Spleen (tissue), 11 donors: Measurements from ENCODE around the gene SLIT3. TPM values are rescaled to one million over a fixed set of nuclear protein-coding genes. Genes with fewer than 3 reads are reported as not detected.

Experiments used
- DNase-seq: peaks from one replicate; pipeline ENCODE4 v3.0.0-alpha.2; 2020
- H3K27ac ChIP-seq, 8 donors: fragments of 200-600 bp; sonication (generic) in 7 of 8; 1 replicate in 4 of 8; 2 replicates in 4 of 8; pipeline versions ENCODE4 v1.5.0 to v1.8.0; 2016 to 2021; ENCODE audit warnings: inconsistent platforms in 4 of 8, mild to moderate bottlenecking in 4 of 8, moderate library complexity in 1 of 8
- H3K27me3 ChIP-seq, 7 donors: fragments of 200-600 bp; sonication (generic) in 6 of 7; replicated peaks in 1 of 7; 1 replicate in 4 of 7; 2 replicates in 3 of 7; pipeline versions ENCODE4 v1.5.0 to v1.8.0; 2016 to 2021; ENCODE audit warnings: inconsistent platforms in 3 of 7, mild to moderate bottlenecking in 1 of 7
- H3K36me3 ChIP-seq, 6 donors: fragments of 200-600 bp; sonication (generic) in 5 of 6; 1 replicate in 4 of 6; 2 replicates in 2 of 6; pipeline versions ENCODE4 v1.5.0 to v1.8.0; 2016 to 2021; ENCODE audit warnings: inconsistent platforms in 2 of 6
- H3K4me1 ChIP-seq, 6 donors: fragments of 200-600 bp; sonication (generic) in 5 of 6; 1 replicate in 3 of 6; 2 replicates in 3 of 6; pipeline versions ENCODE4 v1.5.0 to v1.8.0; 2016 to 2021; ENCODE audit warnings: inconsistent platforms in 3 of 6
- H3K4me3 ChIP-seq, 8 donors: fragments of 200-600 bp; sonication (generic) in 7 of 8; 1 replicate in 4 of 8; 2 replicates in 4 of 8; pipeline versions ENCODE4 v1.5.0 to v1.8.0; 2016 to 2021; ENCODE audit warnings: inconsistent platforms in 4 of 8, mild to moderate bottlenecking in 4 of 8, moderate library complexity in 2 of 8
- H3K9me3 ChIP-seq, 8 donors: fragments of 200-600 bp; sonication (generic) in 7 of 8; 1 replicate in 4 of 8; 2 replicates in 4 of 8; pipeline versions ENCODE4 v1.5.0 to v1.8.0; 2016 to 2021; ENCODE audit warnings: inconsistent platforms in 4 of 8
- CTCF ChIP-seq, 11 experiments: fragments of 200-600 bp in 7 of 11; fragments of 450-650 bp in 4 of 11; sonication (generic) in 4 of 11; IDR thresholded peaks in 8 of 11; conservative IDR thresholded peaks in 3 of 11; 1 replicate in 7 of 11; 2 replicates in 4 of 11; pipeline versions ENCODE4 v1.4.0 to v1.8.0; 2016 to 2021; ENCODE audit warnings: antibody characterized with exemption in 11 of 11, inconsistent platforms in 4 of 11, mild to moderate bottlenecking in 1 of 11
- POLR2A ChIP-seq, 3 donors: fragments of 450-650 bp; IDR thresholded peaks; one replicate each; pipeline ENCODE4 v1.5.1; 2017; ENCODE audit warnings: antibody characterized with exemption in 3 of 3, mild to moderate bottlenecking in 1 of 3
- POLR2AphosphoS5 ChIP-seq, 3 donors: sonication (generic); formaldehyde crosslinking; IDR thresholded peaks; one replicate each; pipeline ENCODE4 v1.5.1; 2017; ENCODE audit warnings: antibody characterized with exemption in 3 of 3
- WGBS, 5 donors: extraction: QIAGEN DNeasy Blood & Tissue Kit in 3 of 5; methylation state at CpG; one replicate each; pipeline versions ENCODE4 v1.1.5 to v1.1.7; 2013 to 2018; 5-methylcytosine and 5-hydroxymethylcytosine counted together
- intact Hi-C: fragments of 100-400 bp; cut with DNase I; formaldehyde crosslinking; loops from one replicate; pipeline ENCODE4 v1.15.0; 2023; ENCODE audit warnings: low total_unique reads
- polyA plus RNA-seq, 3 donors: library from polyadenylated mRNA; stranded (reverse); fragments of 200-250 nt; gene quantifications; one replicate each; pipeline ENCODE4 v1.2.1, GENCODE V29; 2013
- total RNA-seq, 7 donors: library from RNA; depleted of rRNA in 3 of 7; stranded (reverse); fragments of >200 nt in 3 of 7; fragmentation: NEBNext Ultra II Directional in 4 of 7; extraction: Animal tissue kit (Norgen Biotek cat#: 25700) in 4 of 7; gene quantifications; one replicate each; pipeline versions ENCODE4 v1.1.0 to v1.2.1, GENCODE V29; 2016 to 2021
- donor health status: healthy with polysubstance abuse.
- donor health status: DM: no; HTN: no; CAD: no; lungs with moderate emphysema.
- donor health status: DM: no; HTN: no; CAD: no.
- donor health status: Bipolar disorder and iron deficiency.
- donor health status: healthy.
- donor health status: DM: no; HTN: no; CAD: no.
- donor health status: DM: yes; HTN: yes; CAD: no.

SLIT3 gene
- total and polyA plus RNA-seq, 10 donors, result 0.33 to 54.0 (median 13.2) TPM

GRCh38 chr5:169139480-169140050, 161.4 kb downstream of the SLIT3 start:
- no peaks in the 10 kb centered on the region for H3K36me3 ChIP-seq
- intact Hi-C loops, result no loop called here
- DNase-seq, result no peak
- peaks cover 0 to 3% (median 0%) of the 10 kb centered on the region in 7 donors for H3K27me3 ChIP-seq
- no peak overlapping the region for H3K4me3 ChIP-seq
- 44 to 74% (median 66%) methylated on average over 5 to 6 of the region's 6 CpGs for WGBS, 5 donors
- H3K27ac ChIP-seq, result no peak overlapping the region
- TF ChIP-seq POLR2A (IDR thresholded peaks at IDR 0.05) (no peak), POLR2AphosphoS5 (IDR thresholded peaks at IDR 0.05) (no peak), CTCF (IDR thresholded peaks at IDR 0.05 in 8 of 11, conservative IDR thresholded peaks at IDR 0.05 in 3 of 11) (no peak)
- peaks cover 0 to 8% (median 0%) of the 10 kb centered on the region in 6 donors for H3K4me1 ChIP-seq
- H3K9me3 ChIP-seq, result no peaks in the 10 kb centered on the region

- DNase-seq, result no peak
- Histone ChIP-seq H3K9me3 (no peaks in the 10 kb centered on the region), H3K36me3 (no peaks in the 10 kb centered on the region), H3K4me3 (no peak overlapping the region), H3K4me1 (no peaks in the 10 kb centered on the region), H3K27ac (no peak overlapping the region), H3K27me3 (peaks cover 0 to 2% (median 0%) of the 10 kb centered on the region in 7 donors)
- WGBS, 5 donors, result 79 to 89% (median 83%) methylated on average over 3 of the region's 3 CpGs
- no peak for TF ChIP-seq POLR2A (IDR thresholded peaks at IDR 0.05)
- no peak for TF ChIP-seq CTCF (IDR thresholded peaks at IDR 0.05 in 8 of 11, conservative IDR thresholded peaks at IDR 0.05 in 3 of 11)
- no peak for TF ChIP-seq POLR2AphosphoS5 (IDR thresholded peaks at IDR 0.05)
- intact Hi-C loops, result no loop called here
Observed at GRCh38 chr5:169133531-169133930, 167.4 kb downstream of the SLIT3 start.

- WGBS, 5 donors, result 60 to 95% (median 76%) methylated on average over 1 of the region's 1 CpG
- H3K9me3 ChIP-seq, result no peaks in the 10 kb centered on the region
- H3K4me3 ChIP-seq, result no peak overlapping the region
- H3K27me3 ChIP-seq, result no peaks in the 10 kb centered on the region
- TF ChIP-seq POLR2A (IDR thresholded peaks at IDR 0.05), result no peak
- no peak for TF ChIP-seq POLR2AphosphoS5 (IDR thresholded peaks at IDR 0.05)
- TF ChIP-seq CTCF (IDR thresholded peaks at IDR 0.05 in 8 of 11, conservative IDR thresholded peaks at IDR 0.05 in 3 of 11), result no peak
- intact Hi-C loops, result no loop called here
- no peak overlapping the region for H3K27ac ChIP-seq
- no peak for DNase-seq
- H3K36me3 ChIP-seq, result no peaks in the 10 kb centered on the region
- no peaks in the 10 kb centered on the region for H3K4me1 ChIP-seq
Observed at GRCh38 chr5:169132302-169132660, 168.7 kb downstream of the SLIT3 start.

GRCh38 chr5:169131616-169132301, 169.2 kb downstream of the SLIT3 start:
- Histone ChIP-seq H3K4me1 (no peaks in the 10 kb centered on the region), H3K27ac (no peak overlapping the region), H3K36me3 (no peaks in the 10 kb centered on the region), H3K9me3 (no peaks in the 10 kb centered on the region), H3K27me3 (no peaks in the 10 kb centered on the region), H3K4me3 (no peak overlapping the region)
- 49 to 75% (median 54%) methylated on average over 4 of the region's 4 CpGs for WGBS, 5 donors
- TF ChIP-seq CTCF (IDR thresholded peaks at IDR 0.05 in 8 of 11, conservative IDR thresholded peaks at IDR 0.05 in 3 of 11) (no peak), POLR2A (IDR thresholded peaks at IDR 0.05) (no peak), POLR2AphosphoS5 (IDR thresholded peaks at IDR 0.05) (no peak)
- intact Hi-C loops, result no loop called here
- DNase-seq, result no peak
